ENCODE results near the gene TLE1. TPM values are rescaled to one million over a fixed set of nuclear protein-coding genes. Genes with fewer than 3 reads are reported as not detected.

TLE1 gene
- total RNA-seq, 1 donor from 2014 or later: 42.5 TPM

GRCh38 chr9:81626511-81626910 is 62.8 kb downstream of the TLE1 start:
- TF ChIP-seq CTCF (conservative IDR thresholded peaks at IDR 0.05): no peak
- H3K36me3 Mint-ChIP-seq (ENCODE audit: low read depth): peaks cover 4% of the 10 kb centered on the region
- H3K4me3 Mint-ChIP-seq: peak overlapping the region; percentile 16
- DNase-seq (ENCODE audit: low read depth, low spot score): no peak
- peaks cover 3% of the 10 kb centered on the region for H3K27me3 Mint-ChIP-seq (ENCODE audit: low read depth)
- H3K27ac Mint-ChIP-seq (ENCODE audit: unreplicated experiment): no peak overlapping the region
- no peaks in the 10 kb centered on the region for H3K9me3 Mint-ChIP-seq
- H3K4me1 Mint-ChIP-seq: peaks cover 38% of the 10 kb centered on the region

DNA sequence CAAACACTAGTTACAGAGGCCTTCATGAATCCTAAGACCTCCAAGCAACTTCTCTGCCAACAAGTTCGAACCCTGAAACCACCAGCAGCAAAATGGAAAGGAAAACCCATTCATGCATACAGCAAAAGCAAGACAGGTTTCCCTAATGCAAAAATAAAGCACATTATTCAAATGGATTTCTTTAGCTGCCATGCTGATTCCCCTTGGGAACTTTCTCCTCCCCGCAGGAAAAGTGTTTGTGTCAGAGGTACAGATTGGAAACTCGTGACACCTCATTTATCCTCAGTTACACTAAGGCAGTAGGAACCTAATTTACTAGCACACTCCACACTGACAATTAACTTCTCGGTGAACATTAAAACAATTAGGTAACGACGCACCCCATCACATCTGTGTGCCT is 63.4 kb downstream of the TLE1 start:
- no peak for TF ChIP-seq CTCF (conservative IDR thresholded peaks at IDR 0.05)
- Mint-ChIP-seq H3K27me3 (ENCODE audit: low read depth) (peaks cover 3% of the 10 kb centered on the region), H3K36me3 (ENCODE audit: low read depth) (peaks cover 4% of the 10 kb centered on the region), H3K9me3 (no peaks in the 10 kb centered on the region), H3K27ac (ENCODE audit: unreplicated experiment) (no peak overlapping the region), H3K4me3 (peak overlapping the region; percentile 16), H3K4me1 (peaks cover 42% of the 10 kb centered on the region)
- no peak for DNase-seq (ENCODE audit: low read depth, low spot score)

DNA sequence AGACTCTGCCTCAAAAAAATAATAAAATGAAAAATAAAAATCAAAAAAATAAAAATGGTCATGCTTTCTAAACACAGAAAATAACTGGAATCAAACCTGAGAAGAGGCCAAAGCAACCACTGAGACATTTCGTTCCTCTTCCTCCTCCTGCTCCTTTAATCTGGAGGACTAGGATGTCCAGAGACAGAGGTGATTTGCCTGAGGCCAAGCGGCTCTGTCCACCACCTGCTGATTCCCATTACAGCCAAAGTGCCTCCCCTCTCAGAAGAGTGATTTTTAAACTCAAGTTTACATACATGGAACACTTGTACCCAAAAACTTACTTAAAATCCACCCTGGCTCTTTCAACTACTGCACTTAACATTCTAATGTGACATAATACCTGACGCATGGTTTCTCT is 65.6 kb downstream of the TLE1 start:
- H3K27me3 Mint-ChIP-seq (ENCODE audit: low read depth): peaks cover 3% of the 10 kb centered on the region
- no peaks in the 10 kb centered on the region for H3K9me3 Mint-ChIP-seq
- peaks cover 60% of the 10 kb centered on the region for H3K4me1 Mint-ChIP-seq
- no peak for DNase-seq (ENCODE audit: low read depth, low spot score)
- H3K4me3 Mint-ChIP-seq: peak overlapping the region; percentile 24
- no peak overlapping the region for H3K27ac Mint-ChIP-seq (ENCODE audit: unreplicated experiment)
- H3K36me3 Mint-ChIP-seq (ENCODE audit: low read depth): peaks cover 10% of the 10 kb centered on the region
- no peak for TF ChIP-seq CTCF (conservative IDR thresholded peaks at IDR 0.05)

DNA sequence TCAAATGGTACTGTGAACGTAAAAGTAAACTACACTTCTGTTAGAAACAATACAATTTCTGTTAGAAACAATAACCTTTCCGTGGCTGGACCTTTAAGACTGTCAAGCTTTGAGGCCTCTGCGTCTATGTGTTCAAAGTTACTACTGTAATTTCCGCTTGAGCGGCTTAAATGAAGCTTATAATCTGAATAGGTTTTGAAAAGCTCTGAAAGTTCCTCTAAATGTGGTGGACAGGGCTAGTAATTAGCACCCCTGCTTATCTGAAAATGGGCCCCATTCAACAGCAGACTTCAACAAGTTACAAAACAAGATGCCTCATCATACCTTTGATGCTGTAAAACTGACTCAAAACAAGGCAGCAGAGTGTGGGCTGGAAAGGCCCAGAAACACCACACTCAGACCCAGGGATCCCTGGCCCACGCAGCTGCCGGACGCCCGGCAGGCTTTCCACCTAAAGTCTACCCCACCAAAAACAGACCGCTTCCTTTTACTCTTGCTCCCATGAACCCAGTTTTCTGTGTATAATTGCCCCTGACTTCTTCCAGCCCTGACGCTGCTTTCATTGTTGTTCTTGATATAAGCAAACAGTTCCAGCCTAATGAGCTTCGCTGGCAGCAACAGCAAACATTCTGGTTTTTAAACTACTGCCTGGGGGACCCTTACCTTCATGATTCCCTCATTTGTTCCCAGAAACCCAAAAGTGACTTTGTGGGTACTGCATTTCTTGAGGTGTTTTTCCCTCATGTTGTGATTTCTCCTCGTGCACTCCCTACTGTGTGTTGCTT is 66.7 kb downstream of the TLE1 start:
- DNase-seq (ENCODE audit: low read depth, low spot score): no peak
- Mint-ChIP-seq H3K9me3 (no peaks in the 10 kb centered on the region), H3K27me3 (ENCODE audit: low read depth) (peaks cover 3% of the 10 kb centered on the region), H3K4me1 (peaks cover 62% of the 10 kb centered on the region), H3K4me3 (peak overlapping the region; percentile 4), H3K27ac (ENCODE audit: unreplicated experiment) (peak overlapping the region; percentile 48), H3K36me3 (ENCODE audit: low read depth) (peaks cover 11% of the 10 kb centered on the region)
- no peak for TF ChIP-seq CTCF (conservative IDR thresholded peaks at IDR 0.05)

GRCh38 chr9:81621785-81622259 is 67.5 kb downstream of the TLE1 start:
- no peak for TF ChIP-seq CTCF (conservative IDR thresholded peaks at IDR 0.05)
- Mint-ChIP-seq H3K27me3 (ENCODE audit: low read depth) (peaks cover 3% of the 10 kb centered on the region), H3K4me3 (peak overlapping the region; percentile 39), H3K4me1 (peaks cover 64% of the 10 kb centered on the region), H3K9me3 (no peaks in the 10 kb centered on the region), H3K36me3 (ENCODE audit: low read depth) (peaks cover 13% of the 10 kb centered on the region), H3K27ac (ENCODE audit: unreplicated experiment) (peak overlapping the region; percentile 48)
- DNase-seq (ENCODE audit: low read depth, low spot score): peak; percentile 37

All from neural crest cell (in vitro differentiated cells).